ENCODE data around the gene HSP90B1. TPM values are rescaled to one million over a fixed set of nuclear protein-coding genes. Genes with fewer than 3 reads are reported as not detected.

The HSP90B1 gene
- total and polyA plus RNA-seq, 4 experiments from 2014 or later: 199 to 534 (median 384) TPM

Other genes with a start within 250 kb of the HSP90B1 start
- gene NT5DC3, start 89.2 kb upstream of the HSP90B1 start, total RNA-seq: 1 to 10 TPM; 6.1 to 6.8 TPM
- 1 to 10 TPM; 1.2 to 1.3 TPM for gene NT5DC3, start 89.2 kb upstream of the HSP90B1 start, polyA plus RNA-seq
- 10 to 100 TPM; 35.1 to 38.3 TPM for gene TDG, start 35.5 kb downstream of the HSP90B1 start, total RNA-seq
- 10 to 100 TPM; 12.9 to 19.3 TPM for gene TDG, start 35.5 kb downstream of the HSP90B1 start, polyA plus RNA-seq
- not detected for gene GLT8D2, start 119.8 kb downstream of the HSP90B1 start, total RNA-seq
- under 1 TPM in 1 of 2 donors, not detected in 1; 0.15 TPM for gene GLT8D2, start 119.8 kb downstream of the HSP90B1 start, polyA plus RNA-seq
- gene HCFC2, start 134.1 kb downstream of the HSP90B1 start, total RNA-seq: 10 to 100 TPM; 18.1 to 18.5 TPM
- gene HCFC2, start 134.1 kb downstream of the HSP90B1 start, polyA plus RNA-seq: 1 to 10 TPM; 4.1 to 8.8 TPM
- 10 to 100 TPM; 29.9 to 32.5 TPM for gene NFYB, start 207.8 kb downstream of the HSP90B1 start, total RNA-seq
- gene NFYB, start 207.8 kb downstream of the HSP90B1 start, polyA plus RNA-seq: 10 to 100 TPM; 38.7 to 39.0 TPM